Activated CD4-positive, alpha-beta T cell treated with anti-CD3 and anti-CD28 coated beads, Interleukin-2, amount 50 U/mL, for 48 hours (primary cell): ENCODE data around the gene FOXP2.
"Not testable (repeated sequence)": the region's sequence is repeated elsewhere in the genome, so short reads cannot be mapped to it uniquely, and the experiment has no call there.

Source experiments
- DNase-seq, 2 experiments: peaks; one replicate each; pipeline ENCODE4 v3.0.0-alpha.2; 2020

FOXP2 gene

DNA sequence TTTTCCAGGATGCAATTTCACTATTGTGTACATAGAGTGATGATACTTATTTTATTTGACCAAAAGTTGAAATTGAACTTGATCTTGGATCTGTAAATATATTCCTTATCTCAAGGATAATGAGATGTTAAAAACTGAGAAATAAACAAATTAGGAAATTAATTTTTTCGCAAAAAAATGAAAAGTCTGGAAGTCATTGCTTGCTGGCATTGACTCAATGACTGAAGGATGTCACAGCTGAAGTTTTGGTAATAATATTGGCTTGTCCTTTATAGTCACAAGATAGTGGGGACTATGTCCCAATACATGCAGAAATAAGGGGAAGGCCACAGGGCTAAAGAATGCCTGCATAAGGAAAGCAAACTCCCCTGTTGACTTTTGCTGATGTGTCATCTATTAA is 92.8 kb downstream of the FOXP2 start:
- no peak for DNase-seq

DNA sequence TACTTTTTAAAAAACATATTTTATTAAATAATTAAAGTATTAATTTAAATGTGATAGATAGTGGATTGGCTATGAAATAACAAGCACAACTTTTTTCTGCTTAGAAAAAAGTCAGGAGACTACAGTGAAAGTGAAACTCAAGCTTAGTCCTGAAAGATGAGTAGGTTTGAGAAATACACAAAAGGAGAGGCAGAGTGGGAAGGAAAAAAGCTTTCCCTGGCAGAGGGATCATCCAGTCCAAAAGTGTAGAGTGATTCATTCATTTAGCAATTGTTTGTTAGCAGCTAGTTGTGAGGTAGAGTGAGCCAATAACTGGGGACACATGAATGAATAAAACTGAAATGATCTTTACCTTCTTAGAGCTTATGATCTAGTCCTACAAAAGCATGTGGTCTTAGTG is 93.5 kb downstream of the FOXP2 start:
- no peak for DNase-seq

DNA sequence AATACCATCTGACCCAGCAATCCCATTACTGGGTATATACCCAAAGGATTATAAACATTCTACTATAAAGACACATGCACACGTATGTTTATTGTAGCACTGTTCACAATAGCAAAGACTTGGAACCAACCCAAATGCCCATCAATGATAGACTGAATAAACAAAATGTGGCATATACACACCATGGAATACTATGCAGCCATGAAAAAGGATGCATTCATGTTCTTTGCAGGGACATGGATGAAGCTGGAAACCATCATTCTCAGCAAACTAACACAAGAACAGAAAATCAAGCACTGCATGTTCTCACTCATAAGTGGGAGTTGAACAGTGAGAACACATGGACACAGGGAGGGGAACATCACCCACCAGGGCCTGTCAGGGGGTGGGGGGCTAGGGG is 96.2 kb downstream of the FOXP2 start:
- DNase-seq, result not testable (repeated sequence)

DNA sequence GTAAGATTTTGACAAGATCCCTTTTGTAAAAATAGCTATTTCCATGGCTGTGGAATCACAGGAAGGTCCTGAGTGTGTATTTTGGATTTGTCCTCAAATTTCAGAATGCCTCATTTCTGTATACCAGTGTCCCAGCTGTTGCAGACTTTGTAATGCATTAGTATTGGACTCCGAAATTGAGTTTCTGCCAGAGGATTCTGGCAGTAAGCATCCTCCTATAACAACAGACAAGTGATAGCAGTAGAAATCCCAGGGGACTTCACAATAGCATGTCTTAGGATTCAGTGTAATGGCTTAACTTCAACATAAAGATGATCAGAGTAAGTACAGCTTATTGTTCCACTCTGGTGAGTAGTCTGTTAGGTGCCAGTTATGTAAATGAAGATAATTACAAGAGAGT is 104.6 kb downstream of the FOXP2 start:
- no peak for DNase-seq

DNA sequence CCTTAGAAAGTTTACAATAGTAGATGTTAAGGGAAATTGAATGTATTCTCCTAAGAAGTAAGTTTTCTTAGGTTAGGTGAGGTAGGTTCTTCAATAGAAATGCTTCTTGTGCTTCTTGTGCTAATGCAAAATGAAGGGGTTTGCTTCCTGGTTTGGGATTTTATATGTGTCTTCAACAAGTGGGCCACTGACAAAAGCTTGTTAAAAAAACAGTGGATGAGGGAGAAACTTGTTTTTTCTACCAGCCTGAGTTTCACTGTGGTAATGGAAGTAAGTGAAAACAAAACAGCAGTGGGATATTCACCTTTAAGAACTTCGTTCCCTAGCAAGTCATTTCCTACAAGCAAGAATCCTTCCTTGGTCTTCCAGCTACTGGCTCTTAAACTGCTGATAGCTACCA is 107.5 kb downstream of the FOXP2 start:
- no peak for DNase-seq

DNA sequence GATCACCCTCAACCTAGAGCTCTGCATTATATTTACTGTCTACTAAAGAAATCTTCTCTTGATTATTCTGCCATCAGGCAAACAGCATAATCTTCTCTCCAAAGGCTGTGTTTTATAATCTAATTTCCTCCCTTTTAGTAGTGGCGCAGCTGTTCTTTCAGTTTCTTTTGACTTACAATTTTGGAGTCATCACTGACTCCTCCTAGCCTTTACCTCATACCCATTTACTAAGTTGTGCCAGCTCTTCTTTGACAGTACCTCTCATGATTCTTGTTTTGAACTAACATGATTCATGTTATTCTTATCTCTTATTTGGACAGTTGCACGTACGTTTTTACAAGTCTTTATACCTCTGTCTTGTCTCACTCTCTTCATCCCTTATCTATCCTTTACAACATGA is 113.0 kb downstream of the FOXP2 start:
- DNase-seq, result no peak

DNA sequence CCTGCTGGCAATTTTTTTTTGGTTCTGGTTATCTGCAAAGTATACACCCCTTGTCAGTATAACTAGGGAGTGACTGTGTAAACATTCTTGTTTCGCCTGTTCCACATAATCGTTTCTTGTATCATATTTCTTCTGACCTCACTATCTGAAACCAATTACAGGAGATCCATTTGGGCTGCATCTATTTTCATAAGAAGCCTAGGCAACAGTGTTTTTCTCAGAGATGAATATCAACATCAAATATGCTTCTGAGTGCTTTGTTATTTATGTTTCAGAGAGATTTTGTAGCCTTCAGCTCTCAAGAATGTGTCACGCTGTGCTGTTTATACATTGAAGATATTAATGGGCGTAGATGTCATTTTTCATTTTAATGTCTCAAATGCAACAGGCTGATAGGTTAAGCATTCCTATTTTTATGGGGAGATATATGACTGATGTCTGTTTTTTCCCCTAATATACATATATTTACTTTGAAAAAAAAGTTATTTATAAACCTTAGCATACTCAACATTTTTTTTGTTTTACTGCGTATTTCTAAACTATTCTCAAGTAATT is 115.5 kb downstream of the FOXP2 start:
- DNase-seq, result no peak

DNA sequence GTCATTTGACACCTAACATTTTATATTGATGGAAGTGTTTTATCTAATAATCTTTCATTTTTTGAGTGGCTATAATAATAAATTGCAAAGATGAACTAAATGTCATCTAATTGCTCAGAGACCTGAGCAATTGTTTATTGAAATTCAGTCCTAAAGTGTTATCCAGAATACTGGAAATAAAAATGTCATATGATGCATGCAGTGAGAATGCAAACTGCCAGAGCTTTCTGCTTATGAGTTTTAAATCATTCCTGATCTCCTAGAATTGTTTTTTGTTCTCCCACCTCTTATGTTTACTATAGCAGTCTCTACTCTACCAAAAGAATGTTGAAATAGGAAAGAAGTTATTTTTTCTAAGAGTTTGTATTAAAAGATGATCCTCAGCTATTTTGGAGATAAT is 116.7 kb downstream of the FOXP2 start:
- DNase-seq, result no peak

DNA sequence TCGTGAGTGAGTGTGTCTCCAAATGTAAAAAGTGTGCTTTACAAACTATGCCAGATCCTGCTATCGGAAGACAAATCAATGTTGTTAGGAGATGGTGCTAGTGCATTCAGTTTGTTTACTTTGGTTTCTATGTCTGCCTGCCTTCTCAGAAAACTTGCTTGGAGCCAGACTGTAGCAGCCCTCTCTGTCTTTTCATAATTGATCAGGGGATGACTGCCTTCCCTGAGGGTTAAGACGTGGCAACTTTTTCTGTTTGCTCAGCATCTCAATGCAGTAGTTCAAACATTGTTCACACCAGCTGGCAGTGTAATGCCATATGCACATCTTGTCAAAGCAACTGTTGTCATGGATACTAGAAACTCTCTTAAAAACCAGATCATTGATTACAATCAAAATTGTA is 118.5 kb downstream of the FOXP2 start:
- DNase-seq, result no peak

DNA sequence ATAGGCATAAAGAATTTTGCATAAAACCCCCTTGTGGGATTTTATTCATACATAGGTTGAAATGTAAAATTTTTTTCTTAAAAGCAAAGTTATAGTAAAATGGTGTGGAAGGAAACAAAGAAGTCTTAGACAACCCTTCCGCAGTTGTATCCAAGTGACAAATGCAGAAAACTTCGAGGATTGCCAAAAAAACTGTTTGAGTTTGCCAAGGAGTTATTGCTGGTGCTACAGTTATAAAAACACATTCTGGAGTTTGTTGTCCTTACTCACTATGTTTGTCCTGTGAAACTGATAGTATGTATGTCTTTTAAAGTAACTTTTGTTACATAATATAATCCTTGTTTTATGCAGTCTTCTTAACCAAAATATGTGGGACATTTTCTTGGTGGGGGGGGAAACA is 120.3 kb downstream of the FOXP2 start:
- no peak for DNase-seq

DNA sequence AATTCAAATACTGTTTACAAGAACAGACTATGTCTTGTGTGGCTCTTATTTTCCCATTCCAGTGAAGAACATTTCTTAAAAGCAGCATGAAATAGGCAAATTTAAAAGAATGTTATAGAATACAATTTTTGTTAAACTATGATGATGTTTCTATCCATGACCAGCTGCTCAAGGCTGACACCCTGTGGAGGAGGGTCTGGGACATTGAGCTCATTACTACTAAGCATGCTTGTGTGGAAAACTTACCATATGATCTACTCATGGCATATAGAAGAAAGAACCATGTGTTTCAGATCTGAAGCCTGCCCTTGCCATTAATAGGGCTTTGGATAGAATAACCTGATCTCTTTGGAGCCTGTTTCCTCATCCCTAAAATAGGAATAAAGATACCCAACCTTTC is 125.0 kb downstream of the FOXP2 start:
- no peak for DNase-seq

DNA sequence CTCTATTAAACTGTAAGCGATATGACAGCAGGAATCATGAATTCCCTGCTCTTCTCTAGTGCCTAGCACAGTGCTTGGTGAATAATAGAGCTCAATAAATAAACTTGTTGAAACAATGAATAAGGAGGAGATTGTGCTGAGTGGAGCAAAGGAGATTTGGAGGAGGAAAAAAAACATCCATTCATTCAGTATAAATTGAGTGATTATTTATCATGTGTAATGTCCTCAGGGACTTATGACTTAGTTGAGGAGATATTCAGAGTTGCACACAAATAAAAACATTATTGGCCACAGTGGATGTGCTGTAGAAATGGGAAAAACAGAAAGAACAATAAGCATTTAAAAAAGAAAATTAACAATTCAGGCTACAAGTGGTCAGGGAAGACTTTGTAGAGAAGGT is 125.7 kb downstream of the FOXP2 start:
- no peak for DNase-seq

DNA sequence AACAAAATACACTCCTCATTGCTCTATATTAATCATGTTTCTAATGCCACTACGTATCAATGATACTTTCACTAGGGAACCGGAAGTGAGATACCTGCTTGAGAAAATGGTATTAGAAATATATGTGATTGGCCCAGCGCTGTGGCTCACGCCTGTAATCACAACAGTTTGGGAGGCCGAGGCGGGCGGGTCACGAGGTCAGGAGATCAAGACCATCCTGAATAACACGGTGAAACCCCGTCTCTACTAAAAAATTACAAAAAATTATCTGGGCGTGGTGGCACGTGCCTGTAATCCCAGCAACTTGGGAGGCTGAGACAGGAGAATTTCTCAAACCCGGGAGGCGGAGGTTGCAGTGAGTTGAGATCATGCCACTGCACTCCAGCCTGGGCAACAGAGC is 132.7 kb downstream of the FOXP2 start:
- DNase-seq, result not testable (repeated sequence)

DNA sequence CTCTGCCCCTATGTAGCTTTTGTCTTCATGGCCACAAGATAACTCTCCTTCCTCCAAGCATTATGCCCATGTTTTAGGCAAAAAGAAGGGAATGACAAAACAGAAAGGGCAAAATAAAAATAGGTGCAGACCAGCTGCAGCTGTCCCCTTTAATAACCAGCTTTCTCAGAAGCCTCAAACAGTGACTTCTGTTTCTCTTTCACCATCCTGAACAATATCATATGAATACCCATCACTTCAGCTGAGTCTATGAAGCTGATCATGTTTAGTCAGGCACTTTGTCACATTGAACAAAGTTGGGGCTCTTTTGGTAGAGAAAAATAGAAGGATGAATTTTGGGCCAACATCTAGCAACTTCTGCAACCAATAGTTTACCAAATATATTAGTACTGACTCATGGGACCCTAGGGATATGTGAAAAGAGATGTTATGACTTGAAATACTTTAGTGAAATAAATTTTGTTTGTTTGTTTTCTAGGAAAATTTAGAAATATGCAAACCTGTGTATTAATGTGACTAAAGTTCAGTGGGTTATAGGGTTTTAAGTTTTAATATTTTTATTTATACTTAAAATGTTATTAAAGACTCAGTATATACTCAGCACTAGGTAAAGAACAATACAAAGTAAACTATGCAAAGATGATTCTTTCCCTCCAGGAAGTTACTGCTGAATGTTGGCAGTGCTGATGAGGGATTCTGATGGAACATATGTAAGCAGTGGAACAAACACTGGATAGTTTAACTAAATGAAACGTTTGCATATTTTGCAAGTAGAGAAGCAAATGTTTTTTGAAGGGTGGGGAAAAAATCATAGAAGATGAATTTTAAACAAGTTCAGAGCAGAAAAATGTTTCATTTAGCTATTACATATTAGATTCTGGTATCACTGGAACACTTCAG is 133.7 kb downstream of the FOXP2 start:
- no peak for DNase-seq

DNA sequence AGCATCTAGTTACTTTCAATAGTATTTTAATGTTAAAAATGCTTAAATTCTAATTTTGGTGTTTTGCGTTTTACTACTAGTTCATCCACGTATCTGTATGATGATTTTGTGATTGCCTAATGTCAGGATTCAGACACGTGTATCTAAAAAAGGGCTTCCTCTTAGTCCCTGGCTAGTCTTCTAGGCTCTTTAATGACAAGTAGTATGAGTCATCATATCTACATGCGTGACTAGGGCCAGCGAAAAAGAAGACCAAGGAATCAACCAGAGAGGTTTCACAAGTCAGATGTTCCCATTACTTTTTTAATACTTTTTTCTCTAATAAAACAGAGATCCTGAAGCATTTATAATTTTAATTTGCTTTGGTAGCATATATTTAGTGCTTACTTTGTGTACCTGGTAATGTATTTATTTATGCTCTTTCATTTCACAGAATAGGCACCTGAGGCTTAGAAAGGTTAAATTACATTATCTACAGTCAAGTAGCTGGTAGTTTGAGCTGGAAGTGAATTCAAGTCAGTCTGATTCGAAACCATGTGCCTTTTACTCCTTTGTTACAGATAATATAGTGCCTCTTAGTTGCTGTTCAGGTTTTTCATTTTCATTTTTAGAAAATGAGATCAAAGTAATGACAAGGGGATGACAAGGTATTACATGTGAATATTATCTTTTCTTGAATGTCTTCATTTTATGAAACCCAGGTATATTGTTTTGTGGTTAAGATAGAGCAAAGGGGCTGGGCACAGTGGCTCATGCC is 140.3 kb downstream of the FOXP2 start:
- no peak for DNase-seq

DNA sequence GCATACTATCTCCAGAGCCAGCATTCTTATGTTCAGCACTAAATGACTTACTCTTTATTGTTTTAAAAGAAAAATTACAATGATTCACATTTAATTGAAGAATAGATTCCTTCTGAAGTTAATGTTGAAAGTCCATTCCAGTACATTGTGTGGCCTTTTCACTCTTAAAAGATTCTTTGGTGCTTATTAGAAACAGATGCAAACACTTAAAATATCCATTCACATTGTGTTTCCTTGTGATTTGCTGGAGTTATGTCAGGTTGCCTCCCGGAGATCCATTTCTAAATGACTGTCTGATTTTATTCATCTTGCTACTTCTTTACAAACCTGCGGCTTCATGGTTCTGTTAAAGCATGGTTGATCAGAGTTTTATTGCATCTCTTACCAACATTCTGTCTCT is 152.8 kb downstream of the FOXP2 start:
- DNase-seq, result no peak

DNA sequence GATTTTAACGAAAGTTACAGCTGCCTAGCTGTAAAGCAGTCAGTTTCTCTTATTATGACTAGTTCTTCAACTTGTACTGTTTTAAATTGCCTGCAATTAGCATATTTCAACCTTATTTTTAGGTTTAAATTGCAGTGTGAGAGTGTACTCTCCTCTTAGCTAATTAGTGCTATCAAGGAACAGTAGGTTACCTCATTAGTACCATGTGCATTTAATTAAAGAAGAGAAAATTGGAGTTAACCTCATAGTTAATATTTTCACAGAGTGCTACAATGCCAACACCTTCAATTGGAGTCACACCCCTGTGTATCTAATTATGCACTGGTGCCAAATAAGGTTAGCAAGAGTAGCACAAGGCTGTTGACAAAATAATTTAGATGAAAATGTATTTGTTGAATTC is 154.6 kb downstream of the FOXP2 start:
- no peak for DNase-seq

DNA sequence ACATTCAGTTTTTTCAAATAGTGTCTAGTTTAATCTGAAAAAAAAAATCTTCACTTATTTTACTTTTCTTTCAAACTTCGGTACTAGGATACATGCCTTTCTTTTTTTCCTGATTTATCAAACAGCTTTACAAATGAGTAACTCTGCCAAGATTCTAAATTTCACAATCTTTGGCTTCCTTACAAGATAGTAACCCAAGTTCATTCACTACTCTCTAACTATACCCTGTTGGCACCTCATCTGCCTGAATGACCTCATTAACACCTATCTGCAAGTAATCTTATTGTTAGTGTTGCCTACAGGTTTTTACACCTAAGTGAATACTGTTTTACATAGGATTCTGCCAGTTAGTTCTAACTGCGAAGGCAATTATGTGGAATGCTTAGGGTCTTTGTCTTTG is 159.8 kb downstream of the FOXP2 start:
- no peak for DNase-seq

DNA sequence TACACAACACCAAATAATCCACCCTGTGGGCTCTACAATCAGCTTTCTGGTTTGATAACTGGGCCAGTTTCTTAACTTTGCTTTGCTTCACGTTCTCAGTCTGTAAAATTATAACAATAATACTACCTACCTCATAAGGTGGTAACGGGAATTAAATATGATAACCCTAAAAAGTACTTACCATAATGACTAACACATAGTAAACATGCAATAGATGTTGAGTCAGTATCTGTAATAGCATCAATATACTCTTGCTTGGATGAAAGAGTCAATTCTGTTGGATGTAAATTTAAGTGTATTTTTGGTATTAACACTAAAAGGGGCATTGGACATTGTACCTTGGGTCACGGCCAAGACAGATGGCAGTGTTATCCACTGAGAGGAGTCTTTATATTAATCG is 160.5 kb downstream of the FOXP2 start:
- no peak for DNase-seq

DNA sequence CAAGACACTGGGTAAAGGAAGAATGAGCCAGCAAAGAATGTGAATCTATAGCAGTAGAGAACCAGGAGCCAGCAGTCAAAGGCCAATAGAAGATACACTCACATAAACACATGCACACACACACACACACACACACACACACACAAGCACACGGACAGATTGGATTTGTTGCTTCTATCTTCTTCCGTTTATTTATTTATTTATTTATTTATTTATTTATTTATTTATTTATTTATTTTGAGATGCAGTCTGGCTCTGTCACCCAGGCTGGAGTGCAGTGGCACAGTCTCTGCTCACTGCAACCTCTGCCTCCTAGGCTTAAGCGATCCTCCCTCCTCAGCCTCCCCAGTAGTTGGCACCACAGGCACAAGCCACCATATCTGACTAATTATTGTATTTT is 166.3 kb downstream of the FOXP2 start:
- not testable (repeated sequence) for DNase-seq

DNA sequence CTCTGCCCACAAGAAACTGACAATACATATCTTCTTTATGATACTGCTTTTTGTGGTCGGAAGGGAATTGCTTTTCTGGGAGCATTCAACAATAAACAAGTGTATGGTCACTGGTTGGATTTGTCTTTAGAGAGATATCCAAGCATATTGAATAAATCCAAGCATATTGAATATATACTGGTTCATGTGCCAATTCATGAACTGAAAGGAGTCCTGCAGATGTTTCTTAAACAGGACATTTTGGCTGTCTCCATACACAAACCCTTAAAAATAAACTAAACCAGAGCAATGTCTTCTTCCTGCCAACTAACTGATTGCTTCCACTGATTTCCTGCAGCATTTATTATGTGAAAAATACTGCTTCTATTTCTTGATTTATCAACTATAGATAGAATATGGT is 173.9 kb downstream of the FOXP2 start:
- DNase-seq, result no peak

DNA sequence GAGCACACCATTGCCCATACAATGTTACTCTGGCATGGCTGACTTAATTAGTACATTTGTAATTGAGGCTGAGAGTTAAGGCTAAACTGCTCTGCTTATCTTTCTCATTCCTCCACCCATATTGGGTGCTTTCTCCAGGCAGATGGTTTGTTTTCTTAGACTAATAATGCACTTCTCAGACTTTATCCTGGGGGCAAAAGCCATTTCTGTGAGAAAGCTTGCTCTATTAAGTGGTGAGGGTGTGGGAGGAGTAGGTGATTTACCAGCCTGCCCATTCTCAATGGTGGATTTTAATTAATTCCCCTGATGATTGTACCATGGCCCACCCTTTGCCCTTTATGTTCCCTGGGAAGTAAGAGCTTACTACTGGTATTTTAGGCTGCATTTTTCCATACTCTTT is 174.8 kb downstream of the FOXP2 start:
- DNase-seq, result no peak

DNA sequence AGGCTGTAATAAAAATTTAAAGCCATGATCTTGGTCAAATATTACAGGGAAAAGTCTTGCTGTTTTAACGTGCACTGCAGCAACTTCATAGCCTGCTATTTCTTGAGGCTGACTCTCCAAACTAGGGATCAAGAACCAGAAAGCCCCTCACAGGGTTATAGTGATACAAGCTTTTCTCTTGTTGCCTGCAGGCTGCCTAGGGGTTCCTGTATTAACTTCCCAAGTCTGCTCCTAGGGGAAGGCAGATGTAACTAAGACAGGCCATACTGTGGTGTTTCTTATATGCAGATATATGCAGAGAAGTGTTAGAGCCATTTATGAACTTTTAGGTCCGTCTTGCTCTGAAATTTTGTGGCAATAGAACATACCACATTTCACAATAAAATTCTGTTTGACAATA is 175.7 kb downstream of the FOXP2 start:
- DNase-seq, result no peak

DNA sequence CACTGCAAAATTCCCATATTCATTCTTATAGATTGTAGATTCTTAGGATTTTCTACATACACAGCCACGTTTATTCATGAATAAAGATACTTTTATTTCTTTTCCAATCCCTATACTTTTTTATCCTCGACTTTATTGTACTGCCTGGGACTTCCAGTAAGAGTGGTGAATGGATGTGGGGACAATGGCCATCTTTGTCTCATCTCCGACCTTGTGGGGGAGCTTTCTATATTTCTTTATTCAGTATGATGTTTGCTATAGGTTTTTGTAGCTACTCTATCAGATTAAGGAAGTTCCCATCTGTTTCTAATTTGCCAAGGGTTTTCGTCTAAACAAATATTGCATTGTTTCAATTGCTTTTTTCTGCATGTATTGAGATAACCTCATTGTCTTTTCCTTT is 184.3 kb downstream of the FOXP2 start:
- DNase-seq, result no peak
